Hepatocyte (in vitro differentiated cells): ENCODE data around the gene PATL1. TPM values are rescaled to one million over a fixed set of nuclear protein-coding genes. Genes with fewer than 3 reads are reported as not detected.

Experiments
- DNase-seq: peaks from one replicate; pipeline ENCODE4 v3.0.0-alpha.2; 2016; ENCODE audit warnings: low spot score
- H2AFZ ChIP-seq: fragments of 200-600 bp; sonication (generic); 2 replicates; pipeline ENCODE4 v1.6.0; 2016; ENCODE audit warnings: antibody characterized with exemption, mild to moderate bottlenecking
- H3K27ac ChIP-seq: fragments of 200-600 bp; sonication (generic); 2 replicates; pipeline ENCODE4 v1.5.1; 2016; ENCODE audit warnings: mild to moderate bottlenecking
- H3K27me3 ChIP-seq: fragments of 200-600 bp; sonication (generic); 2 replicates; pipeline ENCODE4 v1.6.1; 2016
- H3K36me3 ChIP-seq: fragments of 200-600 bp; sonication (generic); replicated peaks from 2 replicates; pipeline ENCODE4 v1.5.1; 2016; ENCODE audit warnings: low read depth; ENCODE audit not compliant: insufficient read depth
- H3K4me1 ChIP-seq: fragments of 200-600 bp; sonication (generic); 2 replicates; pipeline ENCODE4 v1.5.1; 2016; ENCODE audit warnings: mild to moderate bottlenecking, moderate library complexity; ENCODE audit not compliant: insufficient read depth
- H3K4me2 ChIP-seq: fragments of 200-600 bp; sonication (generic); 2 replicates; pipeline ENCODE4 v1.6.0; 2016
- H3K4me3 ChIP-seq: fragments of 200-600 bp; sonication (generic); 2 replicates; pipeline ENCODE4 v1.5.1; 2016; ENCODE audit warnings: mild to moderate bottlenecking
- H3K79me2 ChIP-seq: fragments of 200-600 bp; sonication (generic); 2 replicates; pipeline ENCODE4 v1.6.0; 2017; ENCODE audit warnings: mild to moderate bottlenecking
- H3K9me2 ChIP-seq: fragments of 200-600 bp; sonication (generic); replicated peaks from 2 replicates; pipeline ENCODE4 v1.6.0; 2017; ENCODE audit warnings: mild to moderate bottlenecking; ENCODE audit not compliant: insufficient read depth
- H3K9me3 ChIP-seq: fragments of 200-600 bp; sonication (generic); 2 replicates; pipeline ENCODE4 v1.5.1; 2016; ENCODE audit warnings: low read depth, mild to moderate bottlenecking
- H4K20me1 ChIP-seq: fragments of 200-600 bp; sonication (generic); 2 replicates; pipeline ENCODE4 v1.6.0; 2016; ENCODE audit warnings: mild to moderate bottlenecking; ENCODE audit not compliant: insufficient read depth, poor library complexity, severe bottlenecking
- CTCF ChIP-seq: fragments of 200-600 bp; sonication (generic); IDR thresholded peaks from 2 replicates; pipeline ENCODE4 v1.5.1; 2016; ENCODE audit warnings: antibody characterized with exemption, mild to moderate bottlenecking; ENCODE audit not compliant: poor library complexity
- EZH2 ChIP-seq: fragments of 200-600 bp; sonication (generic); IDR thresholded peaks from 2 replicates; pipeline ENCODE4 v1.6.1; 2016; ENCODE audit warnings: antibody characterized with exemption, mild to moderate bottlenecking, borderline replicate concordance
- EZH2phosphoT487 ChIP-seq: fragments of 200-600 bp; sonication (generic); IDR thresholded peaks from one replicate; pipeline ENCODE4 v1.6.1; 2018; ENCODE audit warnings: antibody characterized with exemption, mild to moderate bottlenecking, low read depth, moderate library complexity; ENCODE audit not compliant: unreplicated experiment, severe bottlenecking
- WGBS: methylation state at CpG from one replicate; pipeline ENCODE4 v1.1.6; 2016; ENCODE audit warnings: low lambda C conversion rate; ENCODE audit errors: missing lambda C conversion rate; 5-methylcytosine and 5-hydroxymethylcytosine counted together
- microRNA-seq: library from miRNA; unstranded; fragments of <30 nt; microRNA quantifications from one replicate; pipeline ENCODE4, GENCODE V29; 2017
- polyA plus RNA-seq: library from polyadenylated mRNA; unstranded; fragments of >200 nt; fragmentation: Nextera tagmentation; extraction: Ambion mirVana; gene quantifications from 2 replicates; pipeline ENCODE4 v1.2.1, GENCODE V29; 2016
- small RNA-seq: library from RNA; depleted of rRNA; stranded (forward); fragments of <200 nt; gene quantifications from one replicate; pipeline ENCODE3, GENCODE V24; 2014
- total RNA-seq: library from RNA; depleted of rRNA; stranded (reverse); fragments of >200 nt; gene quantifications from 2 replicates; pipeline ENCODE4 v1.2.3, GENCODE V29; 2014

The PATL1 gene
- total and polyA plus RNA-seq, 2 experiments from 2014 or later: 19.9 to 21.6 TPM

DNA sequence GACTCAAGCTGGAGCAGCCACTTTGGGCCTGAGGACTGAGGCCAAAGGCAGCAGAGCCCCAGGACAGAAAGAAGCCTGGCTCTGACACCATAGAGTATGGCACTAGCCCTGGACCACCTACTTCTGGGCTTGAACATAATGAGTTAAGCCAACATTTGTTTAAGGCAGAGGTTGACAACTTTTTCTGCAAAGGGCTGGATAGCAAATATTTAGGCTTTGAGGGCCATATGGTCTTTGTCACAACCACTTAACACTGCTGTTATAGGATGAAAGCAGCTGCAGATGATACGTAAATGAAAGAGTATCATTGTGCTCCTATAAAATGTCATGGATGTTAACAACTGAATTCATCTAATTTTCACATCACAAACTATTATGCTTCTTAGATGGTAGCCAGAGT lies 69.9 kb downstream of the PATL1 start:
- no peak overlapping the region for H3K4me3 ChIP-seq
- H3K9me3 ChIP-seq: no peaks in the 10 kb centered on the region
- no peaks in the 10 kb centered on the region for H3K27me3 ChIP-seq
- H3K4me2 ChIP-seq: no peak overlapping the region
- H3K36me3 ChIP-seq: peaks cover 5% of the 10 kb centered on the region
- no peak overlapping the region for H3K27ac ChIP-seq
- no peak overlapping the region for H2AFZ ChIP-seq
- WGBS: 55% methylated on average over 1 of the region's 1 CpG
- peaks cover 9% of the 10 kb centered on the region for H4K20me1 ChIP-seq
- H3K4me1 ChIP-seq: no peaks in the 10 kb centered on the region
- TF ChIP-seq EZH2 (no peak), EZH2phosphoT487 (no peak), CTCF (no peak)
- no peaks in the 10 kb centered on the region for H3K9me2 ChIP-seq
- H3K79me2 ChIP-seq: peaks cover 16% of the 10 kb centered on the region
- DNase-seq: no peak

Small RNA genes lying within 50 kb of the gene (microRNA-seq; reads per million reads assigned to microRNA genes)
- gene MIR3162: not detected

Small RNA genes lying within 50 kb of the gene (small RNA-seq; reads per million reads assigned to genes)
- not detected for gene MIR3162

Other genes with a start within 250 kb of the PATL1 start
- gene OR5A2, start 242.6 kb downstream of the PATL1 start, total RNA-seq: not detected in 2 replicates
- gene OR5A2, start 242.6 kb downstream of the PATL1 start, polyA plus RNA-seq: not detected in 2 replicates
- not detected in 2 replicates for gene OR5A1, start 232.6 kb downstream of the PATL1 start, total RNA-seq
- gene OR5A1, start 232.6 kb downstream of the PATL1 start, polyA plus RNA-seq: not detected in 2 replicates
- not detected in 2 replicates for gene OR4D6, start 212.1 kb downstream of the PATL1 start, total RNA-seq
- gene OR4D6, start 212.1 kb downstream of the PATL1 start, polyA plus RNA-seq: not detected in 2 replicates
- not detected in 2 replicates for gene OR4D10, start 195.7 kb downstream of the PATL1 start, total RNA-seq
- gene OR4D10, start 195.7 kb downstream of the PATL1 start, polyA plus RNA-seq: not detected in 2 replicates
- gene OR4D11, start 165.5 kb downstream of the PATL1 start, total RNA-seq: not detected in 2 replicates
- gene OR4D11, start 165.5 kb downstream of the PATL1 start, polyA plus RNA-seq: not detected in 2 replicates
- not detected in 2 replicates for gene OR4D9, start 157.5 kb downstream of the PATL1 start, total RNA-seq
- not detected in 2 replicates for gene OR4D9, start 157.5 kb downstream of the PATL1 start, polyA plus RNA-seq
- gene OSBP, start 53.3 kb downstream of the PATL1 start, total RNA-seq: 40.0 and 43.8 TPM in 2 replicates
- gene OSBP, start 53.3 kb downstream of the PATL1 start, polyA plus RNA-seq: 28.6 and 33.0 TPM in 2 replicates
- not detected in 2 replicates for gene OR10V1, start 44.8 kb upstream of the PATL1 start, total RNA-seq
- not detected in 2 replicates for gene OR10V1, start 44.8 kb upstream of the PATL1 start, polyA plus RNA-seq
- 140 and 153 TPM in 2 replicates for gene STX3, start 86.3 kb upstream of the PATL1 start, total RNA-seq
- gene STX3, start 86.3 kb upstream of the PATL1 start, polyA plus RNA-seq: 65.3 and 73.1 TPM in 2 replicates
- 37.3 and 51.3 TPM in 2 replicates for gene MRPL16, start 141.7 kb upstream of the PATL1 start, total RNA-seq
- gene MRPL16, start 141.7 kb upstream of the PATL1 start, polyA plus RNA-seq: 59.3 and 62.0 TPM in 2 replicates
- gene CBLIF, start 176.5 kb upstream of the PATL1 start, total RNA-seq: 60.8 and 83.0 TPM in 2 replicates
- gene CBLIF, start 176.5 kb upstream of the PATL1 start, polyA plus RNA-seq: 45.2 and 46.7 TPM in 2 replicates
- gene TCN1, start 197.4 kb upstream of the PATL1 start, total RNA-seq: 35.6 and 54.1 TPM in 2 replicates
- 27.8 and 28.2 TPM in 2 replicates for gene TCN1, start 197.4 kb upstream of the PATL1 start, polyA plus RNA-seq
- gene OOSP3, start 209.7 kb upstream of the PATL1 start, total RNA-seq: not detected in 2 replicates
- 0.24 TPM in 1 of 2 replicates, not detected in the other for gene OOSP3, start 209.7 kb upstream of the PATL1 start, polyA plus RNA-seq